T-cell (primary cell): ENCODE data around the gene CNTNAP2. TPM values are rescaled to one million over a fixed set of nuclear protein-coding genes. Genes with fewer than 3 reads are reported as not detected.

Experiments used
- ATAC-seq, 4 experiments: fragments of 200-7000 bp in 3 of 4; fragments of 150-1000 bp in 1 of 4; cut with Tn5 transposase; replicated peaks in 1 of 4; 1 replicate in 3 of 4; 2 replicates in 1 of 4; pipeline ENCODE4 v1.10.0; 2021; ENCODE audit warnings: moderate library complexity in 3 of 4, mild to moderate bottlenecking in 2 of 4, moderate number of reproducible peaks in 1 of 4
- CTCF ChIA-PET, 2 donors: fragments of 300-600 bp; sonication (Branson Sonifier 250); formaldehyde crosslinking; loops; one replicate each; lab custom pipeline; 2022; ENCODE audit warnings: antibody characterized with exemption in 2 of 2; lab: Charles Lee
- POLR2A ChIA-PET, 2 donors: fragments of 300-600 bp; sonication (Branson Sonifier 250); formaldehyde crosslinking; loops; one replicate each; lab custom pipeline; 2022; ENCODE audit warnings: antibody characterized with exemption in 2 of 2; lab: Charles Lee
- DNase-seq, 35 experiments: peaks; one replicate each; pipeline versions ENCODE4 v3.0.0 to v3.0.0-alpha.2; 2013 to 2023
- H3K27ac ChIP-seq: one replicate; pipeline ENCODE4 v1.5.1; 2013; ENCODE audit warnings: low read length
- H3K27me3 ChIP-seq, 2 experiments: replicated peaks in 1 of 2; 1 replicate in 1 of 2; 2 replicates in 1 of 2; pipeline versions ENCODE4 v1.6.1 to v1.7.0; 2013; ENCODE audit warnings: low read length in 1 of 2, mixed read lengths in 1 of 2; ENCODE audit not compliant: control insufficient read depth in 2 of 2, insufficient read depth in 2 of 2; ENCODE audit errors: extremely low read depth in 1 of 2
- H3K36me3 ChIP-seq, 2 donors: 1 replicate in 1 of 2; 2 replicates in 1 of 2; pipeline versions ENCODE4 v1.6.1 to v1.7.0; 2013; ENCODE audit warnings: low read length in 1 of 2; ENCODE audit not compliant: control insufficient read depth in 2 of 2, insufficient read depth in 1 of 2; ENCODE audit errors: extremely low read depth in 1 of 2
- H3K4me1 ChIP-seq, 2 experiments: 1 replicate in 1 of 2; 2 replicates in 1 of 2; pipeline versions ENCODE4 v1.6.1 to v1.7.0; 2013; ENCODE audit warnings: low read length in 2 of 2, mixed read lengths in 1 of 2; ENCODE audit not compliant: insufficient read depth in 2 of 2, control insufficient read depth in 1 of 2; ENCODE audit errors: extremely low read depth in 1 of 2
- H3K4me3 ChIP-seq, 2 donors: 1 replicate in 1 of 2; 2 replicates in 1 of 2; pipeline versions ENCODE4 v1.5.1 to v1.7.0; 2013; ENCODE audit warnings: mild to moderate bottlenecking in 2 of 2, low read length in 1 of 2, moderate library complexity in 1 of 2; ENCODE audit not compliant: control insufficient read depth in 1 of 2; ENCODE audit errors: extremely low read depth in 1 of 2
- H3K9me3 ChIP-seq: 2 replicates; pipeline ENCODE4 v1.7.0; 2013
- H3K27ac Mint-ChIP-seq, 2 donors: one replicate each; pipeline ENCODE4 v1.8.0; 2020 to 2021; ENCODE audit warnings: mild to moderate bottlenecking in 2 of 2, mixed read lengths in 2 of 2
- H3K27me3 Mint-ChIP-seq, 2 donors: one replicate each; pipeline ENCODE4 v1.8.0; 2021 to 2022; ENCODE audit warnings: mixed read lengths in 2 of 2
- H3K36me3 Mint-ChIP-seq: one replicate; pipeline ENCODE4 v1.8.0; 2021; ENCODE audit warnings: mixed read lengths
- H3K4me1 Mint-ChIP-seq, 3 donors: one replicate each; pipeline ENCODE4 v1.8.0; 2020 to 2022; ENCODE audit warnings: mixed read lengths in 3 of 3, mild to moderate bottlenecking in 1 of 3
- H3K4me3 Mint-ChIP-seq, 3 donors: one replicate each; pipeline ENCODE4 v1.8.0; 2020 to 2022; ENCODE audit warnings: mild to moderate bottlenecking in 3 of 3, mixed read lengths in 3 of 3, moderate library complexity in 3 of 3
- H3K9me3 Mint-ChIP-seq, 3 donors: one replicate each; pipeline ENCODE4 v1.8.0; 2020 to 2022; ENCODE audit warnings: mixed read lengths in 3 of 3
- WGBS: methylation state at CpG from one replicate; pipeline ENCODE4 v1.1.5; 2013; ENCODE audit warnings: missing lambda C conversion rate; ENCODE audit not compliant: insufficient coverage; 5-methylcytosine and 5-hydroxymethylcytosine counted together
- total RNA-seq, 35 experiments: library from RNA in 6 of 35; stranded (reverse) in 6 of 35; fragments of 120-200 nt in 1 of 35; gene quantifications; one replicate each; pipeline versions ENCODE4 v1.2.1 to v1.2.4 and lab custom pipeline; 2013 to 2026

The CNTNAP2 gene
- total RNA-seq, 5 donors from 2014 or later (not counting 1 experiment from before 2014, with no cell fraction given), result 0.15 to 0.72 (median 0.21) TPM

DNA sequence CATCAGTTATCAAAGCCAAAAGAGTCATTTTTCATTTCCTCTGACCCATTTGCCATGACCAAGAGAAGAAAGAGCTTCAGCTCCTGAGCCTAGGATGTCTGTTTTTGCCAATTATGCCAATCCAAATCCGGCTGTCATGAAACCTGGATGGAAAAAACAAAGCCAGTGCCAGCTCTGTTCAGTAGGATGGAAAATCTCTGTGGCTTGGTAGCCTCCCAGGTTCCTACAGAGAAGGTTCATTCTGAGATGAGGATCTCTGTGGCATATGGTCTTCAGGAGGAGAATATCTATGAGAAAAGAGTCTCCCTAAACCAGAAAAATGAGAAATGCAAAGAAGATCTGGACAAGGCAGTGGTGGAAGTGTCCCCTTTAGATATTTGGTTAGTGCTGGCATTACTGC, 475.4 kb downstream of the CNTNAP2 start:
- Histone ChIP-seq H3K27ac (no peak overlapping the region), H3K4me1 (no peaks in the 10 kb centered on the region), H3K27me3 (no peaks in the 10 kb centered on the region), H3K4me3 (no peak overlapping the region), H3K36me3 (no peaks in the 10 kb centered on the region), H3K9me3 (no peaks in the 10 kb centered on the region)
- Mint-ChIP-seq H3K4me3 (no peak overlapping the region), H3K36me3 (no peaks in the 10 kb centered on the region), H3K27ac (no peak overlapping the region), H3K9me3 (peaks cover 10 to 20% (median 15%) of the 10 kb centered on the region in 3 donors), H3K27me3 (no peaks in the 10 kb centered on the region), H3K4me1 (no peaks in the 10 kb centered on the region)
- ChIA-PET CTCF (interaction anchor here in 1 of 2 donors (0.6 kb wide), 1 partner anchor 69 kb away, joined by 3 read pairs; no protein-coding TSS in a partner anchor), POLR2A (no interaction called here)
- WGBS, result 44% methylated on average over 1 of the region's 1 CpG
- DNase-seq (no peak), ATAC-seq (no peak)

DNA sequence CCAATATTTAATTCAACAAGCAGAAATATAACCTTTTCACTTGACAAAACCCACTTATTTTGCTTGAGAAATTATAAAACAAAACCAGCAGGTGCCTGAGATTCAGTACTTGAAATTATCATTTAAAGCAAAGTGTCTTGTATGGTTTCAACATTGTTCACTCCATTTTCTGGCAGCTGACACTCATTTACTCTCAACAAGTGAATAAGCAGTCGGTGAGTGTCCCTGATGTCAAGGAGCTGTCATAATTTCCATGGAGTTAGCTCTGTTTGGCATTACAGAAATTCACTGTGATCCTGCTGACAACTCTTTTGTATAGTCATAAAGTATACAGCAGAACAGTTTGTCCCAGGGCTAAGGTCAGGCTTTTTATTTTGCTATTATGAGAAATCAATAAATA, 490.0 kb downstream of the CNTNAP2 start:
- H3K36me3 ChIP-seq, result no peaks in the 10 kb centered on the region
- ATAC-seq, result no peak
- no peak for DNase-seq
- no peaks in the 10 kb centered on the region for H3K9me3 ChIP-seq
- WGBS, result 80% methylated on average over 1 of the region's 1 CpG
- no peak overlapping the region for H3K4me3 ChIP-seq
- Mint-ChIP-seq H3K27me3 (no peaks in the 10 kb centered on the region), H3K9me3 (peaks cover 0 to 14% (median 2%) of the 10 kb centered on the region in 3 donors), H3K36me3 (no peaks in the 10 kb centered on the region), H3K27ac (no peak overlapping the region), H3K4me1 (no peaks in the 10 kb centered on the region), H3K4me3 (no peak overlapping the region)
- ChIA-PET POLR2A (no interaction called here), CTCF (no interaction called here)
- no peaks in the 10 kb centered on the region for H3K27me3 ChIP-seq
- no peak overlapping the region for H3K27ac ChIP-seq
- no peaks in the 10 kb centered on the region for H3K4me1 ChIP-seq

DNA sequence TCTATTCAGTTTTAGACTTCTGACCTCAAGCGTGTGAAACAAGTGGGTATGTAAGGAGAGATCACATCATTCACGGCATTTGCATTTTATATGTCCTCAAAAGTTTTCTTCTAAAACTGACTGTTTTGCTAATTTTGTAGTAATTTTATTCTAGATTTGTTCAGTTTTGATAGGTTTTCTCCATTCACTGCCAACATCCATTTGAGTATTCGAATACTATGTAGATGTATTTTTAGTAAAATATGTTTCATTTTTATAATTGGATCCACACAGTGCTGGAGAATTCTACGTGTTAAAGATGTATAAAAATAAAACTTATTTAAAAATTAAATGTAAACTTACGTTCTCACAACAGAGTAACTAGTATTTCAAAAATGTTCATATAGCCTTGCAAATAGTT, 503.0 kb downstream of the CNTNAP2 start:
- no peak overlapping the region for H3K27ac ChIP-seq
- H3K27me3 ChIP-seq, result no peaks in the 10 kb centered on the region
- no peaks in the 10 kb centered on the region for H3K36me3 ChIP-seq
- no peak overlapping the region for H3K27ac Mint-ChIP-seq
- no peak overlapping the region for H3K4me3 ChIP-seq
- CTCF ChIA-PET, result no interaction called here
- no peak overlapping the region for H3K4me3 Mint-ChIP-seq
- no peaks in the 10 kb centered on the region for H3K9me3 ChIP-seq
- ATAC-seq (no peak), DNase-seq (no peak)
- WGBS, result no CpG with 5 or more reads among the region's 5 CpGs
- no peaks in the 10 kb centered on the region for H3K36me3 Mint-ChIP-seq
- H3K4me1 Mint-ChIP-seq, result no peaks in the 10 kb centered on the region
- no peaks in the 10 kb centered on the region for H3K4me1 ChIP-seq
- POLR2A ChIA-PET, result no interaction called here
- peaks cover 5 to 17% (median 10%) of the 10 kb centered on the region in 3 donors for H3K9me3 Mint-ChIP-seq
- no peaks in the 10 kb centered on the region for H3K27me3 Mint-ChIP-seq

DNA sequence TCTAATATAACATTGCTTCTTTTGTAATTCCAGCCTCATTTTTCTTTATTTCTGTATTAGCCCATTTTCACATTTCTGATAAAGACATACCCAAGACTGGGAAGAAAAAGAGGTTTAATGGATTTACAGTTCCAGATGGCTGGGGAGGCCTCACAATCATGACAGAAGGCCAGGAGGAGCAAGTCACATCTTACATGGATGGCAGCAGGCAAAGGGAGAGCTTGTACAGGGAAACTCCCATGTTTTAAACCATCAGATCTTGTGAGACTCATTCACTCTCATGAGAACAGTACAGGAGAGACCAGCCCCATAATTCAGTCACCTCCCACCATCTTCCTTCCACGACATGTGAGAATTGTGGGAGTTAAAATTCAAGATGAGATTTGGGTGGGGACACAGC, 510.3 kb downstream of the CNTNAP2 start:
- no peaks in the 10 kb centered on the region for H3K9me3 ChIP-seq
- no peak for ATAC-seq
- no peak overlapping the region for H3K4me3 ChIP-seq
- H3K36me3 ChIP-seq, result no peaks in the 10 kb centered on the region
- POLR2A ChIA-PET, result no interaction called here
- Mint-ChIP-seq H3K36me3 (no peaks in the 10 kb centered on the region), H3K9me3 (peaks cover 0 to 23% (median 8%) of the 10 kb centered on the region in 3 donors), H3K27ac (no peak overlapping the region), H3K4me1 (no peaks in the 10 kb centered on the region), H3K27me3 (no peaks in the 10 kb centered on the region), H3K4me3 (no peak overlapping the region)
- CTCF ChIA-PET, result no interaction called here
- DNase-seq, result no peak
- no peak overlapping the region for H3K27ac ChIP-seq
- no peaks in the 10 kb centered on the region for H3K27me3 ChIP-seq
- no peaks in the 10 kb centered on the region for H3K4me1 ChIP-seq
- WGBS, result no CpG with 5 or more reads among the region's 1 CpG

DNA sequence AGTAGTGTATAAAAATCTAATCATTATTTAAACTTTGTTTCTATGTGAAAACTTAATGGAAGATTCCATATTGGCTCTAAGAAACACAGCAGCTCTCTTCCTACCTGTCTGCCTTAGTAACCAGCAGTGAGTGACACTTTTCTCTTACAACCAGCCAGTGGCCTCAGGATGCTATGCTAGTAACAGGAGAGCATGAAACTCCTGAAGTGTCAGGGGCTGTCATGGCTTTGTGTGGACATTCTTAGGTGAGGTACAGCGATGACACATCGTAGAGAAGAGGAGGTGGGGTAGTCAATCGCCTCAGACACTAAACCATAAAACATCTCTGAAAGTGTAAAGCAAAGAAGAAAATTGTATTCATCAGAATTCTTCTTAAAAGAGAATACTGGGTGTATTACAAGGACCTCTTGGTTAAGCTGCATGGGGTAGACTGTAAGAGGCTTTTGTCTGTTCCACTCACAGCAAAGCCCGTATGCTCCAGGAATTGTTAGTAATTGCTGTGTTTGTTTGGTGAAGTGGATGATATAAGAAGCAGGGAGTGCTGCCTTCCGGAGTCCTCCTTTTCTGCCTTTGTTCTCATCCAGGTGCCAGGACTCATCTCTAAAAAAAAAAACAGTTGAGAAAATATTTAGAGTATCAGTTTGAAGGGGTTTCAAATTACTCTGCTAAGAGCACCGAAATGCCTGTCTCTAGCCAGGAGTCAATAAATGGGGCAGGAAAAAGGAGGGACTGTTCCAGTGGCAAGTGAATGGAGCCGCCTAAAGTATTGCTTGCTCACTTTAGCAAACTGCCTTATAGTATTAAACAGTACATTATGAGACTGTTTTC, 518.8 kb downstream of the CNTNAP2 start:
- Mint-ChIP-seq H3K4me1 (no peaks in the 10 kb centered on the region), H3K27me3 (no peaks in the 10 kb centered on the region), H3K27ac (no peak overlapping the region), H3K4me3 (no peak overlapping the region), H3K36me3 (no peaks in the 10 kb centered on the region), H3K9me3 (peaks cover 0 to 12% (median 2%) of the 10 kb centered on the region in 3 donors)
- 80% methylated on average over 1 of the region's 7 CpGs for WGBS
- no peaks in the 10 kb centered on the region for H3K27me3 ChIP-seq
- no peaks in the 10 kb centered on the region for H3K9me3 ChIP-seq
- H3K36me3 ChIP-seq, result no peaks in the 10 kb centered on the region
- no peaks in the 10 kb centered on the region for H3K4me1 ChIP-seq
- no peak for ATAC-seq
- DNase-seq, result no peak
- no peak overlapping the region for H3K4me3 ChIP-seq
- H3K27ac ChIP-seq, result no peak overlapping the region
- CTCF ChIA-PET, result no interaction called here
- POLR2A ChIA-PET, result no interaction called here

DNA sequence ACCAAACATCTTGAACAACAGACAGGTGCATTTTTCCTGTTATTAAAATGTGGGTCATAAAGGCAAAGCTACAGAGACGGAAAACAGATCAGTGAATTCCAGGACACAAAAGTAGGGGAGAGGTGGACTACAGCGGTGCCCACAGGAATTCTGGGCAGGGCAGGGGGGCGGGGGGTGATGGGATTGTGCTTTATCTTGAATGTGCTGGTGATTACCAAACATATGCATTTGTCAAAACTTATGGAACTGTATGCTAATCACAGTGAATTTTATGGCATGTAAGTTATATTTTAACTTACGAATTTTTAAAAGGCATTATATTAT, 519.4 kb downstream of the CNTNAP2 start:
- Histone ChIP-seq H3K4me3 (no peak overlapping the region), H3K4me1 (no peaks in the 10 kb centered on the region), H3K36me3 (no peaks in the 10 kb centered on the region), H3K9me3 (no peaks in the 10 kb centered on the region), H3K27me3 (no peaks in the 10 kb centered on the region), H3K27ac (no peak overlapping the region)
- no peak overlapping the region for H3K4me3 Mint-ChIP-seq
- H3K27ac Mint-ChIP-seq, result no peak overlapping the region
- POLR2A ChIA-PET, result no interaction called here
- H3K9me3 Mint-ChIP-seq, result peaks cover 0 to 11% (median 0%) of the 10 kb centered on the region in 3 donors
- ATAC-seq, result no peak
- WGBS, result no CpG with 5 or more reads among the region's 4 CpGs
- H3K4me1 Mint-ChIP-seq, result no peaks in the 10 kb centered on the region
- no peaks in the 10 kb centered on the region for H3K36me3 Mint-ChIP-seq
- no peaks in the 10 kb centered on the region for H3K27me3 Mint-ChIP-seq
- no peak for DNase-seq
- CTCF ChIA-PET, result no interaction called here
